Neural cell (in vitro differentiated cells): ENCODE results near the gene DNAJA3. TPM values are rescaled to one million over a fixed set of nuclear protein-coding genes. Genes with fewer than 3 reads are reported as not detected.

Source experiments
- H2AFZ ChIP-seq: fragments of 200-600, 300-800 bp; sonication (generic), shearing (Covaris generic); 2 replicates; pipeline ENCODE4 v1.6.0; 2014; ENCODE audit warnings: low read depth, mild to moderate bottlenecking, antibody characterized with exemption, low read length, moderate library complexity
- H3F3A ChIP-seq: fragments of 200-600 bp; shearing (Covaris generic); 2 replicates; pipeline ENCODE4 v1.6.1; 2016; ENCODE audit warnings: mild to moderate bottlenecking, moderate library complexity, mixed read lengths, antibody characterized with exemption, low read length; ENCODE audit not compliant: insufficient read depth, poor library complexity, severe bottlenecking
- H3K27ac ChIP-seq: fragments of 200-600, 300-800 bp; sonication (generic), shearing (Covaris generic); 2 replicates; pipeline ENCODE4 v1.5.1; 2014; ENCODE audit warnings: mild to moderate bottlenecking, low read length, moderate library complexity
- H3K27me3 ChIP-seq: fragments of 300-800, 200-600 bp; sonication (generic), shearing (Covaris generic); 2 replicates; pipeline ENCODE4 v1.6.0; 2014; ENCODE audit warnings: mild to moderate bottlenecking, low read depth, low read length, moderate library complexity; ENCODE audit not compliant: insufficient read depth
- H3K36me3 ChIP-seq: fragments of 300-800, 200-600 bp; sonication (generic), shearing (Covaris generic); 2 replicates; pipeline ENCODE4 v1.5.1; 2014; ENCODE audit warnings: mild to moderate bottlenecking, antibody characterized with exemption, low read length, moderate library complexity; ENCODE audit not compliant: insufficient read depth
- H3K4me2 ChIP-seq: fragments of 300-800, 200-600 bp; sonication (generic), shearing (Covaris generic); 2 replicates; pipeline ENCODE4 v1.6.0; 2014; ENCODE audit warnings: mild to moderate bottlenecking, low read length
- H3K4me3 ChIP-seq: fragments of 300-800, 200-600 bp; sonication (generic), shearing (Covaris generic); 2 replicates; pipeline ENCODE4 v1.5.1; 2014; ENCODE audit warnings: mild to moderate bottlenecking, low read length, moderate library complexity
- H3K79me2 ChIP-seq: fragments of 200-600 bp; shearing (Covaris generic); replicated peaks from 2 replicates; pipeline ENCODE4 v1.6.0; 2014; ENCODE audit warnings: mild to moderate bottlenecking, low read length, moderate library complexity; ENCODE audit not compliant: insufficient read depth
- H3K9ac ChIP-seq: fragments of 300-800, 200-600 bp; sonication (generic), shearing (Covaris generic); 2 replicates; pipeline ENCODE4 v1.6.1; 2016; ENCODE audit warnings: mild to moderate bottlenecking, low read length, mixed read lengths
- H3K9me2 ChIP-seq: fragments of 200-600 bp; shearing (Covaris generic); 2 replicates; pipeline ENCODE4 v1.6.1; 2016; ENCODE audit warnings: mild to moderate bottlenecking, low read length, mixed read lengths; ENCODE audit not compliant: insufficient read depth
- H3K9me3 ChIP-seq: fragments of 200-600, 300-800 bp; sonication (generic), shearing (Covaris generic); 2 replicates; pipeline ENCODE4 v1.6.1; 2016; ENCODE audit warnings: mild to moderate bottlenecking, mixed run types, low read length, moderate library complexity, mixed read lengths
- H4K20me1 ChIP-seq: fragments of 200-600 bp; shearing (Covaris generic); 2 replicates; pipeline ENCODE4 v1.6.1; 2016; ENCODE audit warnings: mild to moderate bottlenecking, mixed run types; ENCODE audit not compliant: insufficient read depth
- EP300 ChIP-seq: fragments of 450-650 bp; conservative IDR thresholded peaks from 2 replicates; pipeline ENCODE4 v1.6.1; 2014; ENCODE audit warnings: antibody characterized with exemption, mild to moderate bottlenecking, moderate library complexity; ENCODE audit not compliant: poor library complexity, severe bottlenecking
- EZH2 ChIP-seq: fragments of 200-600, 300-800 bp; shearing (Covaris generic), sonication (generic); IDR thresholded peaks from 2 replicates; pipeline ENCODE4 v1.6.1; 2014; ENCODE audit warnings: antibody characterized with exemption, low read length, borderline replicate concordance, mild to moderate bottlenecking; ENCODE audit not compliant: insufficient read depth, poor library complexity, severe bottlenecking
- MXI1 ChIP-seq: fragments of 450-650 bp; conservative IDR thresholded peaks from 2 replicates; pipeline ENCODE4 v1.6.1; 2014; ENCODE audit warnings: antibody characterized with exemption, mild to moderate bottlenecking; ENCODE audit not compliant: poor library complexity, severe bottlenecking
- POLR2AphosphoS5 ChIP-seq: IDR thresholded peaks from 2 replicates; pipeline ENCODE4 v1.6.1; 2012
- RAD21 ChIP-seq: fragments of 450-650 bp; conservative IDR thresholded peaks from 2 replicates; pipeline ENCODE4 v1.6.1; 2014; ENCODE audit warnings: antibody characterized with exemption, mild to moderate bottlenecking, moderate library complexity
- REST ChIP-seq: IDR thresholded peaks from 2 replicates; pipeline ENCODE4 v1.6.1; 2012; ENCODE audit warnings: borderline replicate concordance
- SMC3 ChIP-seq: fragments of 450-650 bp; conservative IDR thresholded peaks from 2 replicates; pipeline ENCODE4 v1.6.1; 2014; ENCODE audit warnings: antibody characterized with exemption, mild to moderate bottlenecking, moderate library complexity; ENCODE audit not compliant: poor library complexity
- TAF1 ChIP-seq: IDR thresholded peaks from 2 replicates; pipeline ENCODE4 v1.6.1; 2012; ENCODE audit warnings: low read depth
- polyA plus RNA-seq: library from polyadenylated mRNA; depleted of rRNA; stranded (reverse); fragments of >200 nt; gene quantifications from 2 replicates; pipeline ENCODE4 v1.2.3, GENCODE V29; 2014
- TF ChIP-seq, protein P1 (sequence below): fragments of 450-650 bp; IDR thresholded peaks from 2 replicates; pipeline ENCODE4 v1.5.1; 2014; ENCODE audit warnings: antibody characterized with exemption, mild to moderate bottlenecking, moderate library complexity; ENCODE audit not compliant: poor library complexity, severe bottlenecking

DNAJA3 gene
- polyA plus RNA-seq, 1 donor from 2014 or later: 44.8 TPM

DNA sequence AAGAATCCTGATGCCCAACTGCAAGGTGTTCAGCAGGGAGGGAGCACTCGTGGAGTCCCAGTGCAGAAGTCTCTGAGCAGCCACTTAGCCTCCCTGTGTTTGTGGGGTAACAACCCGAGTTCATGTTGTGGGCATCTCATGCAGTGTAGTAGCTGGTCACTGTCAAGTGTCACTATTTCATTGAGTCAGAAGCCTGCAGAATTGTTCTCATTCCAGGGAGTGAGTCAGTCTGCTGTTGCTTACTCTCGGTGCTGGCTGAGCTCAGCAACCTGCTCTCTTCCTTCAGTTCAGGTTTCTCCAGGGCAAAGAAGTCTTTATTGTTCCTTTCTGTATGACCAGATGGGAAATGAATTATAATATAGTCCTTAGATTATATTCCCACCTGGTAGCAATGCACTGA, 74.6 kb downstream of the DNAJA3 start:
- Histone ChIP-seq H3K4me3 (no peak overlapping the region), H3K36me3 (no peaks in the 10 kb centered on the region), H3K9me2 (no peaks in the 10 kb centered on the region), H3K4me2 (no peak overlapping the region), H3K9me3 (no peaks in the 10 kb centered on the region), H3K9ac (no peak overlapping the region), H4K20me1 (no peaks in the 10 kb centered on the region), H3K79me2 (no peaks in the 10 kb centered on the region), H2AFZ (no peak overlapping the region), H3K27me3 (no peaks in the 10 kb centered on the region), H3F3A (no peaks in the 10 kb centered on the region), H3K27ac (no peak overlapping the region)
- TF ChIP-seq SMC3 (no peak), TAF1 (no peak)
- TF ChIP-seq, protein P1, sequence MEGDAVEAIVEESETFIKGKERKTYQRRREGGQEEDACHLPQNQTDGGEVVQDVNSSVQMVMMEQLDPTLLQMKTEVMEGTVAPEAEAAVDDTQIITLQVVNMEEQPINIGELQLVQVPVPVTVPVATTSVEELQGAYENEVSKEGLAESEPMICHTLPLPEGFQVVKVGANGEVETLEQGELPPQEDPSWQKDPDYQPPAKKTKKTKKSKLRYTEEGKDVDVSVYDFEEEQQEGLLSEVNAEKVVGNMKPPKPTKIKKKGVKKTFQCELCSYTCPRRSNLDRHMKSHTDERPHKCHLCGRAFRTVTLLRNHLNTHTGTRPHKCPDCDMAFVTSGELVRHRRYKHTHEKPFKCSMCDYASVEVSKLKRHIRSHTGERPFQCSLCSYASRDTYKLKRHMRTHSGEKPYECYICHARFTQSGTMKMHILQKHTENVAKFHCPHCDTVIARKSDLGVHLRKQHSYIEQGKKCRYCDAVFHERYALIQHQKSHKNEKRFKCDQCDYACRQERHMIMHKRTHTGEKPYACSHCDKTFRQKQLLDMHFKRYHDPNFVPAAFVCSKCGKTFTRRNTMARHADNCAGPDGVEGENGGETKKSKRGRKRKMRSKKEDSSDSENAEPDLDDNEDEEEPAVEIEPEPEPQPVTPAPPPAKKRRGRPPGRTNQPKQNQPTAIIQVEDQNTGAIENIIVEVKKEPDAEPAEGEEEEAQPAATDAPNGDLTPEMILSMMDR: no peak

- H3F3A ChIP-seq: no peaks in the 10 kb centered on the region
- no peak overlapping the region for H3K4me2 ChIP-seq
- no peak overlapping the region for H3K4me3 ChIP-seq
- TF ChIP-seq EZH2: no peak
- TF ChIP-seq EP300: no peak
- no peak for TF ChIP-seq SMC3
- no peak for TF ChIP-seq POLR2AphosphoS5
- no peak for TF ChIP-seq TAF1
- TF ChIP-seq, protein P1: no peak
- H3K9ac ChIP-seq: no peak overlapping the region
- H2AFZ ChIP-seq: no peak overlapping the region
- H3K27ac ChIP-seq: no peak overlapping the region
- H3K9me2 ChIP-seq: no peaks in the 10 kb centered on the region
- H3K36me3 ChIP-seq: no peaks in the 10 kb centered on the region
- no peaks in the 10 kb centered on the region for H4K20me1 ChIP-seq
- no peaks in the 10 kb centered on the region for H3K9me3 ChIP-seq
- H3K79me2 ChIP-seq: no peaks in the 10 kb centered on the region
- H3K27me3 ChIP-seq: no peaks in the 10 kb centered on the region
Measured at GRCh38 chr16:4501071-4501478, 75.4 kb downstream of the DNAJA3 start.

DNA sequence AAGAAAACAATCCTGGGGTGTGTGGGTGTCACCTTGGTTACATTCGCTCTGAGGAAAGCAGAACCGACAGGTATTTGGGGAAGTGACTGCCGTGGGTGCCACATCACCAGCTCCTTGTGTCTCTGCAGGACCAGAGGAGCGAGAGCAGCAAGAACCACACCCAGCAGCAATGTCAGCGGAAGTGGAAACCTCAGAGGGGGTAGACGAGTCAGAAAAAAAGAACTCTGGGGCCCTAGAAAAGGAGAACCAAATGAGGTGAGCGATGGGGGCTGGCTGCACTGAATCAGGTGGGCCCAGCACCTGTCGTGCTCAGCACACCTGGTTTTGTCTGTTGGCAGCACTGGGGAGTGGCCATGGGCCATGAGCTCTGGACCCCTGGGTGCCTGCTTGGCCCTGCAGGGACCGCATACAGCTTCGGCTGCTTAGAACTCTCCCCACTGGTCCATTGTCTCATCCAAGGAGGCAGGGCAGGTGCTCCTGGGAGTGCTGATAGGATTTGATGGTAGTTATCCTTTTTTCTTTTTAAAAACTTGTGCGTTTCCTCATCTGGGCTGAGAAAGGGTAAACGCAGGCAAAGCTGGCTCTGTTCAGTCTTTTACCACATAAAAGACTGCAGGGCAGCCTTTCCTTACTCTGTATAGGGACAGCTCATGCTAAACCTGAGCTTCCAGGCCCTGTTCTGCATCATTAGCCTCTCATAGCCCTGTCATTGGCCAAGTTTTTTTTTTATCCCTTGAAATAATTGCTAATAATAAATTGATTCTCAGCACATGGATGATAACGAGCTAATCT, 79.9 kb downstream of the DNAJA3 start:
- no peaks in the 10 kb centered on the region for H3F3A ChIP-seq
- no peak overlapping the region for H2AFZ ChIP-seq
- no peaks in the 10 kb centered on the region for H3K79me2 ChIP-seq
- no peaks in the 10 kb centered on the region for H4K20me1 ChIP-seq
- TF ChIP-seq SMC3: no peak
- TF ChIP-seq RAD21: no peak
- no peak for TF ChIP-seq EP300
- no peak for TF ChIP-seq TAF1
- TF ChIP-seq EZH2: no peak
- TF ChIP-seq MXI1: no peak
- TF ChIP-seq REST: no peak
- no peak for TF ChIP-seq POLR2AphosphoS5
- TF ChIP-seq, protein P1: no peak
- H3K9me2 ChIP-seq: no peaks in the 10 kb centered on the region
- no peak overlapping the region for H3K27ac ChIP-seq
- H3K4me2 ChIP-seq: no peak overlapping the region
- H3K9ac ChIP-seq: no peak overlapping the region
- H3K27me3 ChIP-seq: no peaks in the 10 kb centered on the region
- no peak overlapping the region for H3K4me3 ChIP-seq
- H3K9me3 ChIP-seq: no peaks in the 10 kb centered on the region
- H3K36me3 ChIP-seq: no peaks in the 10 kb centered on the region
